Stimulated activated CD8-positive, alpha-beta memory T cell treated with anti-CD3 and anti-CD28 coated beads, Interleukin-12 subunit alpha, Interleukin-12 subunit beta, amount 100 ng/mL, for 4 hours (primary cell): ENCODE data around the gene TRPC4.
"Not testable (repeated sequence)": the region's sequence is repeated elsewhere in the genome, so short reads cannot be mapped to it uniquely, and the experiment has no call there.

Source experiments
- DNase-seq: peaks from one replicate; pipeline ENCODE4 v3.0.0-alpha.2; 2020; ENCODE audit warnings: low read depth

Gene TRPC4

DNA sequence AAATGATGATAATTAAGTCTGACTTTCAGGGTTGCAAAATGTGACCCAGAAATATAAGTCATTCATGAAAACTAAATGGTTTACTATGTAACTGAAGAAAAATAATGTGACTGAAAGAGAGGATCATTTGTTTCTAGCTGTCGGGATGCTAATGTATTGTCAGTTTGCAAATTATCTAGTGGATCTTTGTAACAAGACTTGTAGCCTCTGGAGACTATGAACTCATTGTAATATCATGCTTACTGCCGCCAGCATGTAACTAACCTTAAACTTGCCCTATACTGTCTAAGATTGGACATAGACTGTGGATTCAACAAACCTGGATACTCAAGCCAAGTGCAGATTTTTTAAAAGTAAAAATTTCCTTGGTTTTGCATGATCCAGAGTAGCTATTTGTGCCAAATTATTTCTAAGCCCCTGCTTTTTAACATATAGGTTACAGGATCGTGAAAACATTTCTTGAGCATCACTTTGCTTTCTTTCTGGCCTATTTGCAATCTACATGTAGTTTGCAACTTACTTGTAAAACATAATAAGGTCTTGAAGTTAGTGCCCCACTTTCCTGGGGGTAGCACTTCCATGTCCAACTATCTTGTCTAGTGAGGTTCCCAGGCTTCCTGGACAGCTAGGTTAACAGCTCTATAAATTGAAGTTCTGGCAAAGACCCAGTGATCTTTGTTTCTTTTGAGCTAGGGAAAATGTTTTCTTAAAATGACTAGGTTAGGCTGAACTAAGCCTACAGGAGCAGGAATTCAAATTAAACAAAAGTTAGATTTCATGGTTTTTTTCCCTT, 267.7 kb downstream of the TRPC4 start:
- no peak for DNase-seq

DNA sequence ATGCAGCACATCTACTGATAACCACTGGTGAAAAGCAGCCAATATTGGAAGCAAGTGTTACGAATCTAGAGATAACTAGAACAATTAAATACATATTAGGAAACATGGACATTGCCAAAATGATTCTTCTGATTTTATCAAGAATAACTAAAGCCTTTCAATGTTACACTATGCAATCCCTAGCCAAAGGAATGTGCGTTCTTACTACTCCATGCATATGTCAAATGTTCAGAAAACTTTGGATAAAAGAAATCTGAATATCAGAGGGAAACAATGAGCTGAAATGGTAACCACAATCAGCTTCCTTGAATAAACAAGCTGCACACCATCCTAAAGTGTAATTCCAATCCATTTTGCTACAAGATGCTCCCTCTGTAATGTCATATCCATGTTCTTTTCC, 270.1 kb downstream of the TRPC4 start:
- DNase-seq: no peak

DNA sequence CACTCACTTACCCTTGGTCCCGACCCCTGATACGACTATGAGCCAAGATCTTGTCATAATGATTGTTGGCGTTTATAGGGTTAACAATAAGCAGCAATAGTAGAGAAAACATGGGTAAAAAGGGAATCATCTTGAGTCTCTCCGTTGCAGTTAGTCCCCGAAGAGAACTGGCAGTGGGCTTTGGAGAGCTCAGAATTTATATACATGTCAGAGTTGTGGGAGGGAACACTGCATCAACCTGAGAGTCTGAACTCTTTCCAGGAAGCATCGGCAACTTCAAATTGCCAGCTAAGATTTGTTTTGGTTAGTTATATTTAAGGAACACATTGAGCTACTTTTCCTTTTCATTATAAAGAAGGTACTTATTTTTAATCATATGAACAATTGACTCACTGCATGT, 271.0 kb downstream of the TRPC4 start, which contains the start of gene POSTN:
TSS of gene POSTN (minus strand) at position 172 of the 400 bp plus-strand sequence. CDS start at position 130, 42 bp downstream.
- no peak for DNase-seq

DNA sequence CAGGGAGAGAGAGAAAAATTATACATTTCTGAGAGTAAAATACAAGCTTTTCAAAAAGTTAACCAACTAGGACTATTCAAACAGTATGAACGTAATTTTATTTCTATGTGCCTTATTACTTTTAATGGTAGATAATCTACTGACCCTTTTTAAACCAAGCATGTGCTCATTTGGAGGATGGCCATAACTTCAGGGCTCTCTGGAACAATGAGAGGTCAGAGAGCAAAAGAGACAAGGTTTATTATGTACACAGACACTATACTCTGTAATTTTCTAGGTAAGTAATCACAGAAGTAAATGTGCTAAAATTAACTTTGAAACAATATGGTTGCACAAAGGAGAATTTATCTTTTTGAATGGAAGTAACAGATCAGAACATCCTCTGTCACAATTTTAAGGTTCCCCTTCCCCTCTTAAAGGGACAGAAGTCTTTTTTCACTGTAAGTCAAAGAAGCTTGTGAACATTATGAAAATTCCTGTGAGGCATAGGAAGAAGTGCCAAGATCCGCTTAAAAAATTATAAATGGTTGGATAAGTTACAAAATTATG, 272.0 kb downstream of the TRPC4 start:
- DNase-seq: no peak

DNA sequence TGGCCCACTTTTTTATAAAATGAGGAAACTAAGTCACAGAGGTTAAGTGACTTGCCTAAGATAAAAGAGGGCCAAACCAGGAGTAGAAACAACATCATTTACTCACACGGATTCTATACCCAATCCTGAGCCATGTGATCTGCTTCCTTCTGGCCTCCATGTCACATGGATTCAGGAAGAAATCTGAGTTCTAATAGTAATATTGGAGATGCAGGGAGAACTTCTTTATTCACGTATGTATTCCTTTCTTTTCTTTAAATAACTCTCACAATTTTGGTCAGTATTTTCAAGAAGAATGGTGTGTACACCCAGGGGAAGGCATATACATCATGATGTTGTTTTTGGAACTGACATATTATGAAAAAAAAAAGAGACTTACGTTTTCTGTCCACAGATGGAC, 272.8 kb downstream of the TRPC4 start:
- DNase-seq: no peak

DNA sequence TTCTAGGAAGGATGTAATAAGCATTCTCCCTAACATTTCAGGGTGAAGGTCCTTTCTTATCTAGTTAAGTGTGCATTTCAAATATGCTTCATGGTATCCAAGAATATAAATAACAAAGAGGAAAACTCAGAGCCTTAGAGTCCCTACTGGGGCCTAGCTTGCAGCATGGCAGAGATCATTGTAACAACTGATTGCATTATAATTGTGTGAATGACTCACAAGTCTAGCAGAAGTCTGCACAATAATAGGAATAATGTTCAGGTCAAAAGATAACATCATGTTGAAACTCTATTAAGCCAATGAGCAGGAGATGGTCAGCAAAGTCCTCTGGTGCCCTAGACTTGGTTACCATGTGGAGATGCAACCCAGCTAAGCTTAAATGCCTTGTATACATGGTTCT, 274.4 kb downstream of the TRPC4 start:
- no peak for DNase-seq

DNA sequence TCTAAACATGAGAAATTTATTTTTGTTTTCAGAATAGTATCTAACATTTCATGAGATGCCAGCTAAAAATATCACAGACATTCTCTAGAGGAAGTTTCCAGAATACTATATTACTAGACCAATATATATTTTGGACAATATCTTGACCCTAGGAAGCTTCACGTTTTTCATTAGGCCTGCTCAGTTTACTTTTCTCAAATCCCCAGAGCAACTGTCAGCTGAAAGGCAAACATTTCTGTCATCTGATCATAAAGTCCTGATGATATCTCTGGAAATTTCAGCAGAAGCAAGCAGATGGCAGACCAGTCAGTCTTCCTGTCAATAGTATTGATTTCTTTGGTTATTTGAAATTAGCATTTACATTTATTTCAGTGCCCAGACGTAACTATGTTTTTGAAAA, 275.0 kb downstream of the TRPC4 start:
- no peak for DNase-seq

DNA sequence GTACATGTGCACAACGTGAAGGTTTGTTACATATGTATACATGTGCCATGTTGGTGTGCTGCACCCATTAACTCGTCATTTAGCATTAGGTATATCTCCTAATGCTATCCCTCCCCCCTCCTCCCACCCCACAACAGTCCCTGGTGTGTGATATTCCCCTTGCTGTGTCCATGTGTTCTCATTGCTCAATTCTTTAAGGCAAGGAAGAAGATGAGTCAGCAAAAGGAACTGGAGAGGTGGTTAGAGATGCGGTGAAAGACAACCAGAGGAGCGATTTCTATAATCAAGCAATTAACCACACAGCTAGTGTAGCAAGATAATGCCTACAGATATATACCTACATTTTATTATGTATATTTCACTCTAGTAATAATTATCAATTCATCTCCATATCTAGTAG, 280.2 kb downstream of the TRPC4 start:
- not testable (repeated sequence) for DNase-seq

DNA sequence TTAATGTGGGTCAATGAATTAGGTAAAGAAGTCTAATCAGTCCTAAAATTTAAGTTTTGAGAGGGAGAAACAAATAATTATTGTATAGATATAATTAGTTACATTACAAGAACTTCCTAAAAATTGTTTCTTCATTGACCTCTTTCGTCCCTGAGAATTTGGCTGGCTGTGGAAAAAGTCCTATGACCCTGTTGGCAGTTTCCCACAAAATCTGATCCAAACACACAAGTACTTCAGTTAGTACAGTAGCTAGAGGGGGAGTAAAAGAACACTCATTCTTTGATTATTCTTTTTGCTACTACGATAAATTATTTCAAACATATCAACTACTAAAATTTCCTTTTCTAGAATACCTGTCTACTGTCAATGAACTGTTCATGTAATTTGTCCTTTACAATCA, 282.3 kb downstream of the TRPC4 start:
- no peak for DNase-seq
